ENCODE data around the gene PIK3CB.

DNA sequence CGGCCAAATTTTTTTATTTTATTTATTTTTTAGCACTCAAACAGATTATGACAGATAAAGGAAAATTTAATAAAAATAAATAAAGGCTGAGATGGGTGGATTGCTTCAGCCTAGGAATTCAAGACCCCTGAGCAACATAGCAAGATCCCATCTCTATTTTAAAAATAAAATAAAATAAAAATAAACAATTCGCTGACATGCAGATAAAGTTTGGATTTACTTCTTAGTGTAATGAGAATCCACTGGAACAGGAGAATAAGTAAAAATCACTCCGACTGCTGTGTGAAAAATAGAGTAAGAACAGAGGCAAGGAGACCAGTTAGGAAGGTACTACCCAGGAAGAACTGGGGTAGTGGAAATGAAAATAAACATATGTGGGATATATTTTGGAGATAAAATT, 5.6 kb downstream of the PIK3CB start:
- TF ChIP-seq EZH2 (IDR thresholded peaks at IDR 0.05; ENCODE audit: borderline replicate concordance) = no peak
- TF ChIP-seq, protein P1, sequence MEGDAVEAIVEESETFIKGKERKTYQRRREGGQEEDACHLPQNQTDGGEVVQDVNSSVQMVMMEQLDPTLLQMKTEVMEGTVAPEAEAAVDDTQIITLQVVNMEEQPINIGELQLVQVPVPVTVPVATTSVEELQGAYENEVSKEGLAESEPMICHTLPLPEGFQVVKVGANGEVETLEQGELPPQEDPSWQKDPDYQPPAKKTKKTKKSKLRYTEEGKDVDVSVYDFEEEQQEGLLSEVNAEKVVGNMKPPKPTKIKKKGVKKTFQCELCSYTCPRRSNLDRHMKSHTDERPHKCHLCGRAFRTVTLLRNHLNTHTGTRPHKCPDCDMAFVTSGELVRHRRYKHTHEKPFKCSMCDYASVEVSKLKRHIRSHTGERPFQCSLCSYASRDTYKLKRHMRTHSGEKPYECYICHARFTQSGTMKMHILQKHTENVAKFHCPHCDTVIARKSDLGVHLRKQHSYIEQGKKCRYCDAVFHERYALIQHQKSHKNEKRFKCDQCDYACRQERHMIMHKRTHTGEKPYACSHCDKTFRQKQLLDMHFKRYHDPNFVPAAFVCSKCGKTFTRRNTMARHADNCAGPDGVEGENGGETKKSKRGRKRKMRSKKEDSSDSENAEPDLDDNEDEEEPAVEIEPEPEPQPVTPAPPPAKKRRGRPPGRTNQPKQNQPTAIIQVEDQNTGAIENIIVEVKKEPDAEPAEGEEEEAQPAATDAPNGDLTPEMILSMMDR (IDR thresholded peaks at IDR 0.05; ENCODE audit: poor library complexity) = no peak

Data from hepatocyte (in vitro differentiated cells).